Activated CD8-positive, alpha-beta memory T cell treated with anti-CD3 and anti-CD28 coated beads, Interleukin-2, amount 50 U/mL, for 24 hours (primary cell): ENCODE measurements around the gene BICD2.
A peak's percentile ranks its signal among the peaks of the same experiment; 100 is the strongest.
"Not testable (repeated sequence)": the region's sequence is repeated elsewhere in the genome, so short reads cannot be mapped to it uniquely, and the experiment has no call there.

Source experiments
- DNase-seq: peaks from one replicate; pipeline ENCODE4 v3.0.0-alpha.2; 2020; ENCODE audit errors: extremely low read depth

BICD2 gene

DNA sequence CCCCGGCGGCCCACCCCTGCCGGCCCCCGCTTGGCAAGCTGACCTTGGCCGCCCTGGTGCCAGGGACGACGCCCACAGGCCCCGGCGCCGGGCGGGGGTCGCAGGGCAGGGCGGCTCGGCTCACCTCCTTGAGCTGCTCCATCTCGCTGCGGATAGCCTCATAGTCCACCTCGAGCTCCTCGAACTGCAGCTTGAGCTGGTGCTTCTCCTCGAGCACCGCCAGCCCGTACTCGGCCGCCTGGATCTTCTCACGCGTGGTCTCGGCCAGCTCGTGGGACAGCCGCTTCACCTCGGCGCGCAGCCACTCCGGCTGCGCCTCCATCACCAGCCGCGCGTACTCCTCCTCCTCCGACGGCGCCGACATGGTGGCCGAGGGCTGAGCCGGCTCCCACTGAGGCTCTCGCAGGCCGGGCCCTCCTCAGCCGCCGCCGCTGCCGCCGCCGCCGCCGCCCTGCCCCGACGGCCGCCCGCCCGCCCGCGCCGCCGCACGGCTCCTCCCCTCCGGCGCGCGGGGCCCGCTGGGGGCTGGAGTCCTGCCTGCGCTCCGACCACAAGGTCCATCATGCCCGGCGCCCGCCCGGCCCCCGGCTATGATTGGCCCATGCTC is at the start of gene BICD2:
Gene BICD2, minus strand, starts transcription at position 453 of the 607 bp plus-strand sequence. Its CDS starts 89 bp downstream, at position 364.
- DNase-seq, result peak; percentile 88

DNA sequence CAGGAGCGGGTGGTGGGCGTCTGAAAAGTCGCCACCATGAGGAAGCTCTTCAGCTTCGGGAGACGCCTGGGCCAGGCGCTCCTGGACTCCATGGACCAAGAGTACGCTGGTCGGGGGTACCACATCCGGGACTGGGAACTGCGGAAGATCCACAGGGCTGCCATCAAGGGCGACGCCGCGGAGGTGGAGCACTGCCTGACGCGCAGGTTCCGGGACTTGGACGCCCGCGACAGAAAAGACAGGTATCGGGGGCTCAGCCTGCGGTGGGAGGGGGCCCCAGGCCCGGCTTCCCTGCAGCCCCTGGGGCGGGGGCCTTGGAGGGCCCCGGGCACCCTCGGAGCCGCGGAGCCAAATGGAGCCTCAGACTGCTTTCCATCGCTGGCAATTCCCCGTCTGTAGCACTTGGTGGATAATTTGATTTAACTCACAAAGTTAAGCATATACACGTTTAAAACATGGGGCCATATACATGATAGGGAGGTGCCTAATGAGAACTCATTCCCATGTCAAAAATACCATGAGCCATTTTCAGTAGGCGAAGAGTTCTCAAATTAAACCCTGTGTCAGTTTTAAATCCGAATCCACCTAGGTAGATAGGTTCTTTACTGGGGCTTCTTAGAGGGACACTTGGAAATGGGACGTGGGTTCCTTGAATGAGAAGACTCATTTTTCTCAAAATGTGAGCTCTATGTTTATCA is 45.1 kb upstream of the BICD2 start:
- DNase-seq, result not testable (repeated sequence)

DNA sequence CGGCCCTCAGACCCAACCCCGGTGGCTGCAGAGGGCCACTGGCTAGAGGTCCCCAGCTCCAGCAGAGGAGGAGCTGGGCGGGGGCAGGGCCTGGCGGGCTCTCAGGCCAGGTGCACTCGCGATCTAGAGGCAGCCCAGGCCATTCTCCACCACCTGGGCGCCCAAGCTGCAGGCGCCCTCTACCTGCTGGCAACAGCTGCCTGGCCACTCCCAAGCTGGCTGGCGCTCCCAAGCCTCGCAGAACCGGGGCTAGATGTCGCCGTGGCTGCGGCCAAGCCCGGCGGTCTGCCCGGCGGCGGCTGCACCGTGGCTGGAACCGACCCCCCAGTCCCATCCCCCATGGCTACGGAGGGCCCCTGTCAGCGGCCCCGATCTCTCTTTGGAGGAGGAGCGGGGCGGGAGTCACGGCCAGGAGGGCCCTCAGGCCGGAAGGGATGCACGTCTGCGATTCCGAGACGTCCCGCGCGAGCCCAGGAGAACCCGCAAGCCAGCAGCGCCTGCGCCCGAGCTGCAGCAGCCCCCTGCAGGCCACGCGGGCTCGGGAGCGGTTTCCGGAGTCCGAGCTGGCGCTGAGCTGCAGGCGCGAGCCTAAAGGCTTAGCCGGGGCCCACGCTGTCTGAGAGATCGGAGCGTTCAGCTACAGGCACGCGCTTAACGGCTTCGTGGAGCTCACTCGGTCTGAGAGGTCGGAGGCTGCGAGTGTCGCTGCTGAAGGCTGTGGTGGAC is 44.3 kb upstream of the BICD2 start:
- DNase-seq, result no peak

DNA sequence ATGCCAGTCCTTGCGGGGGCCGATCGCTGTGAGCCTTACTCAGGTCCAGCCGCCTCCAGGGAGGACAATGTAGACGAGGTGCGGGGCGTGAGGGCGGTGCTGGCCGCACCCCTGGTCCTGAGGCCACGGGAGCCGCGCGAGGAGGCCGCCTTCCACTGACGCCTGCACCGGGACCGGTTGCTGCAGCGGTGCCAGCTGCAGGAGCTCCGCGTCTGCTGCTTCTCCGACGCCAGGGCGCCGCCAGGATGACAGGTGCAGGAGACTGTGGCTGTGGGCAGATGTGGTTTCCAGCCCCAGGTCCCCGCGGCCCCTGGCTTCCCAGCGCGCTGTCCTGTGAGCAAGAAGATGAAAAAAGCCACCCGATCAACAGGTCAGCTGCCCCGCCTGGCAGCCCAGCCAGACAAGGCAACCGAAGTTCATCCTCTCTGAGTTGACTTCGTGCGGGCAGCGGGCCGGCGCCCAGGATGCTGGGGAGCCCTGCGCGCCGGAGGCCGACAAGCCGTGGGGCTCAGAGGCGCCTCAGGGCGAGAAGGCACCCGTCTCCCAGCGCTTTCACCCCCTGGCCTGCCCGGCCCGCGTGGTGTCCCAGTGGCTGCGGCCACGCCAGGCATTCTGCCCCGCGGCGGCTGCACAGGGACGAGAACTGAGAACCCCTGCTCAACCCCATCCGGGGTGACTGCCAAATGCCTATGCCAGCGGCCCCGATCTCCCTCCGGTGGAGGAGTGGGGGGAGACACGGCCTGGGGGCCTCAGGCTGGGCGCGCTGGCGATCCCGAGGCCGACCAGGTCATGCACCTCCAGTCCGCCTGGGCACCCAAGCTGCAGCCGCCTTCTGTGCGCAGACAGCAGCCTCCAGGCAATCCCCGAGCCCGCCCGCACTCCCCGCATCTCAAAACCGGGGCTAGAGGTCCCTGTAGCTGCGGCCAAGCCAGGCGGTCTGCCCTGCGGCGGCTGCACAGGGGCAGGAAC is 43.4 kb upstream of the BICD2 start:
- DNase-seq, result no peak

DNA sequence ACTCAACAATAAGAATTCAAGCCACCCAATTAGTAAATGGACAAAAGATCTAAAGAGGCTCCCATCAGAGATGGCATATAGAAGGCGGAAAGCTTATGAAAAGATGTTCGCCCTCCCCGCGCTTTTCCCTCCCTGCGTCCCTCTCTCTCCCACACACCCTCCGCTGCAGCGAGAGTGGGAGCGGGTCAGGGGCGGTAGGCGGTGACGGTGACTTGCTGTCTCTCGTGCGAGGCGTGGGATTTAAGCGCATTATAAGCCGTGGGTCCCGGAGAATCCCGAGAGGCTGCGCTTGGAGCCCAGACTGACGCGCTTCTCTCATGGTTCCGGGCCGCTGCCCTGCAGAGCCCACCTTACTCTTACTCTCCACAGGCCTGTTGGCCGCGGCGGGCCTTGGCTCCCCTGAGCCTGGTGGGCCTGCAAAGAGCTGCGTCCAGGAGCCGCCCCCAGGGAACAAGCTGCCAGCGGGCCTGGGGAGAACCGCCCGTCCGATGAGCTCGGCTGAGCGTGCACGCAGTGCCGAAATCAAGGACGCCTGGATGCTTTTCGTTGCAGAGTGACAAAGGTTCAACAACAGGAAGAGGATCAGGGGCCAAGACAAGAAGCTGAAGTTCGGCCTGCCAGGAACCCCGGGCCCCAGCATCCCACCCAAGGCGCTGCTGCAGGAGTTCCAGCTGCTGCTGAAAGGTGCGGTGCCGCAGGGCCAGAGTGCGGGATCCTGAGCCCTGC is 42.6 kb upstream of the BICD2 start:
- no peak for DNase-seq

DNA sequence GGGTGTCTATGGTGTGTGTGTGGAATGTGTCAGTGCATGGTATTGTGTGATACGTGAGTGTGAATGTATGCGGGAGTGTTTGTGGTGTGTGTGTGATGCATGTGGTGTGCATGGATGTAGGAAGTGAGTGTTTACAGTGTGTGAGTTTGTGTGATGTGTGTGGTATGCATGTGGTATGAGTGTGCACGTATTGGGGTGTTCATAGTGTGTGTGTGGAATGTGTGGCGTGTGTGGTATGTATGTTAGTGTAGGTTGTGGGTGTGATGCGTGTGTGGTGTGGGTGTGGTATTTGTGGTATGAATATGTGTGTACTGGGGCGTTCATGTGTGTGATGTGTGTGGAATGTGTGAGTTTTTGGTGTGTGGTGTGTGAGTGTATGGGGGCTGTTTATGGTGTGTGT is 40.1 kb upstream of the BICD2 start:
- no peak for DNase-seq

DNA sequence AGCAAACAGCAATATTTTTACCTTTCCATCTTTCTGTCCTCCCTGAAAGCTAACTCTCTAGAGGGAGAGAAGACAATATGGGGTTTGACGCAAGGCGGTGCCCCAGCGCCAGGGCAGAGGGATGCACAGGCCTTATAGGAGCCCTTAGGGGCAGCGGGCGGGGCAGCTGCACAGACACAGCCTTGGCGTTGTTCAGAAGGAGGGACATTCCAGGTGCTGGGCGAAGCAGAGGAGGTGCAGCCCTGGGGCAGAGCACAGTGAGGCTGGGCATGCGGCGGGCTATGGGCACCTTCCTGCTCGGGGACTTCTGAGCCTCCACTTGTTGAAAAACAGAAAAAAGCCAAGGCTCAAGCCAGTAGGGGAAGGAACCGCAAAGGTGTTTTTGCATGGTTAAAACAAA is 33.7 kb upstream of the BICD2 start:
- no peak for DNase-seq

DNA sequence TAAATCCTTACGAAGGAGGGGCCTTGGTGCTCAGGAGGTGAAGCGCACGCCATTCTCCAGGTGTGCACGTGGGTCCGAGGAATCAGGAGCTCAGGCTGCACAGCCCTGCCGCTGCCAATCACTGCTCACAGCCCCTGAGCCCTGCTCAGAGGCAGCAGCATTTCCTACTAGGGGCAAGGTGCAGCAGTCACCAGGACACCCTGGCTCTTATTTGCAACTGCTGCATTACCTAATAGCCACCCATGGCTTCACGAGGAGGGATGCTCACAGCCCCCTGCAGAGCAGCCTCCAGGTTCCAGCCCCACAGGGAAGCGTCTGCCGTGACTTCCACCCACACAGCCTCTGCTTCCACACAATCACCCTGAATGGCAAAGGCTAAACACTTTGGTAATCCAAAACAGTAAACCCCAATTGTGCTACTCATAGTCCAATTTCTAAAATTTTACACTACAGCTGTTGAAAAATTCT is 31.7 kb upstream of the BICD2 start:
- not testable (repeated sequence) for DNase-seq

DNA sequence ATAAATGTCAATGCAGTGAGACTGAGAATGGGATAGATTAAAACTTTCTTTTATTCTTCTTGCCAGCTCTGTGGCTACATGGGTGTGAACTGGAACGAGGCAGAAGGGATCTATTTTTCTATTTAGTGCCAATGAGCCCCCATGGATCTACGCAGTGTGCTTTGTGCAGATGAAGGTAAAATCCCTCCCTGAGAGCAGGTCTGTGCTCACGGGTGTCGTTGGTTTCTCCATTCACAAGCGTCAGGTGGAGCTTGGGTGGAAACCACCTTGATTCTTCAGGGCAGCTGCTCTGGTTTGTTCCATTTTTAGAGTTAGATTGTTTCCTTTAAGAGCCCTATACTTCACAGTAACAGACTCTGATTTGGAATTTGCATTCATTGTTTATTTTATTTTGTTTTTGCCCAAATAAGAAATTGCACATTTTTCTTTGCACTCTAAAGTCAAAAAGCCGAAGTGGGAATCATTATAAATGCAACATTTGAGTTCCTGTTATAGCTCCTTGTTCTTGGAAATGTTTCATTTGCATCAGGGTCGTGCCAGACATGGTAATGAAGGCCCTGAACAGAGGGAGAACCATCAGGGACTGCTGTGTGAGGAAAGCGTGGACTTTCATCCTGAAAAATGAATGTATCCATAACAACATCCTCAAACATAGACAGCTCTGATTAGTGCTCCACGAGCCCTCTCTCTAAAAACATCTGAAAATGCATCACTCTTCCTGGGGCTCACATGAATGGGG is 31.1 kb upstream of the BICD2 start:
- no peak for DNase-seq

DNA sequence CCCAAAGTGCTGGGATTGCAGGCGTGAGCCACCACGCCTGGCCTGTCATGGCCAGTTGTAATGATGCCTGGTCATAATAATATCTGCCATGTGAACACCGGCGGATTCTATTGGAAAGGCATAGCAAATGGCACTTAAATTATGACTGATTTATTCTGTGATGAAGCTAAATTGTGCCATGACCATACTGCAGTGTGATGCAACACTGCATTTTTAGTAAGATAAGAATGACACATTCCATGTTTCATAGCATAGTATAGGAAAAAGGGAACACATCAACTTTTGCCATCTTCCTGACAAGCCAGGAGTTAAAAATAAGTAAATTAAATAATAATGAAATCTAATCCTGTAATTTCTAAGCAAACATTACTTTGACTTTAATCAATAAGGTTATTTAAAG is 30.4 kb upstream of the BICD2 start:
- no peak for DNase-seq

DNA sequence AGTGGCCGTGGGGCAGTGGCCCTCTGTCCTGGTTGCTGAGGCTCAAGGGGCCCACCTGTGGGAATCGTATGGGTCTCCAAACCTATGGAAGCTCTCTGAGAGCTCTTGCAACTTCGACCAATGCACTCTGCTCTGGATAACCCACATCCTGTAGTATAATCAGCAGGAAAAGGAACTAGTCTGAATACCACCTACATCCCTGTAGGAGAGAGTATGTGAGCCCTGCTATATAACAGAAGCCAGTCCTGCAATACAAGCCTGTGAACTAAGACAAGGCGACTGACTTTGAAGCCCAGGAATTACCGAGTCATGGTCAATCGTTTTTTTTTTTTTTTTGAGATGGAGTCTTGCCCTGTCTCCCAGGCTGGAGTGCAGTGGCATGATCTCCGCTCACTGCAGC is 29.8 kb upstream of the BICD2 start:
- DNase-seq, result no peak

DNA sequence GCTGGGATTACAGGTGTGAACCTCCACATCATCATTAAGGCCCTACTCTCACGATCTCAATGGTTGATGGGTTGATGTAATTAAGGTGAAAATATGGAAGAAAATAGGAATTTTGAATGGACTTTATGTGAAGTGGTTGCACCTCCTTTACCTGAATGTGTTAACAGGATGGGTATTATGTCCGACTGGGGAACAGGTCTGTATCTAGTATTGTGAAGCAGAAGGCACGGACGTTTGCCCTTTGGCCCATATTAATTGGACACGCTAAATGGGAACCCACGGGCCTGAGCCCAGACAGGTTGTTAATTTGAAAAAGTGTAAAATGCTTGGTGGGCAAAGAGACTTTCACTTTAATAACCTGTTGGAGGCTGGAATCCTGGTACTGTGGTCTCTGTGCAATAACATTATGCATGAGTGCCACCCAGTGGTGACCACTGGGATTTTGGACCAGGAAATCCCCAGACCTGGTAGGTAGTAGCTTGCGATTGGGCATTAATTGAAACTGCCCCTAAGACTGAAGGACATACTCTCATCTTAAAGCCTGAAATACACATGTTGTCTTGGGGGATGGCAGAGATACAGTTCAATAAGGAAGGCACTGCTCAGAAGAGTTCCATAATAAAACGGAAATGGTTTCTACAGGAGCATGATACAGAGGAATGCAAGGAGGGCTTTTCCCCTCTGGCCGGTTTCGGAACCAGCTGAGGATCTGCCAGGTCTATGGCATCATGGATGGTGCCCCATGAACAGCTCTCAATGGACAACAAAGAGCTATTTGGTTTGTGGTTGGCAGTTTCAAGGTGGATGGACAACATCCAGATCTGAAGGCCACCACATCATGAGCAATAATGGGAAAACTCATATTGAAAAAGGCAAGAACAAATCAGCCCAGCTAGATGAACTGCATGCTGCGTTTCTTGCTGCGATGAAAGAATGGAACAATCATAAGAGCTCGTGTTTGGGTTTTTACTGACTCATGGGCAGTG is 26.2 kb upstream of the BICD2 start:
- peak; percentile 39 for DNase-seq

DNA sequence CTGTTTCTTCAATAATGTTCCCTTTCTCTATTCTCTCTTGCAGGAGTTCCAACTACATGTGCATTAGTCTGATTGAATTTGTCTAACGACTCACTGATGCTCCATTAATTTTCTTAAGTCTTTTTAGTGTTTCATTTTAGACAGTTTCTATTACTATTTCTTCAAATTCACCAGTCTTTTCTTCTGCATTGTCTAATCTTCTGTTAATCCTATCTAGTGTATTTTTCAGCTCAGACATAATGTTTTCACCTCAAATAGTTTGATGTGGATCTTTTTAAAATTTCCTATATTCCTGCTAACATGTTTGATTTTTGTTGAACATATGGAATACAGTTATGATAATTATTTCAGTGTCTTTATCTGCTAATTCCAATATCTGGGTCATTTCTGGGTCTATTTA is 21.7 kb upstream of the BICD2 start:
- no peak for DNase-seq

DNA sequence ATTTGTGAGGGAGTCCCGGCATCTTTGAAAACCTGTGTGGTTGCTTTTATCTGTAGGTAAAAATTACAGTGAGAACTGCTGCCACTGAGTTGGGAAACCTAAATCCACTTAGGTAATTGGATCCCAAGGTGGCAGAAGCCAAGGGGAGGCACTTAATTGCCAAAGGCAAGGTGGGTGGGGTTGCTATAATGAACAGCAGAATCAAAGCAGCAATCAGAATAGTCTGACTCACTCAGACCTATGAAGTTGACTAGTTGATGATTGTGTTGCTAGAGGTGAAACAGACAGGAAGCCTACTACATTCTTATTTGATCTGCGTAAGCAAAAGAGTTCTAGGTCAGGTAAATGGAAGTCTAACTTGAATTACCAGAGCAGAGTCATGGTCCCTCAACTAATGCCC is 17.3 kb upstream of the BICD2 start:
- no peak for DNase-seq

DNA sequence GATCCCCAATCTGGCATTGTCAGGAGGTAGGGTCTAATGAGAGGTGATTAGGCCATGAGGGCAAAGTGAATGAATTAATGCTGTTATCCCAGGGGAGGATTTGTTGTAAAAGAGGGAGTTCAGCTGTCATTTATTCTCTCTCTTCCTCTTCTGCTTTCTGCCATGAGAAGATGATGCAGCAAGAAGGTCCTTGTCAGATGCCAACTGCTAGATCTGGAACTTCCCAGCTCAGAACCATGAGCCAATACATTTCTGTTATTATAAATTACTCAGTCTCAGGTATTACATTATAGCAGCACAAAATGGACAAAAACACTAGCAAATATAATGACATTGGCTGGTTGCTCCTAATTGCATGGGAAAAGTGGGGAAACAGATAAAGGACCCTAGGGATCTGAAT is 15.6 kb upstream of the BICD2 start:
- no peak for DNase-seq

DNA sequence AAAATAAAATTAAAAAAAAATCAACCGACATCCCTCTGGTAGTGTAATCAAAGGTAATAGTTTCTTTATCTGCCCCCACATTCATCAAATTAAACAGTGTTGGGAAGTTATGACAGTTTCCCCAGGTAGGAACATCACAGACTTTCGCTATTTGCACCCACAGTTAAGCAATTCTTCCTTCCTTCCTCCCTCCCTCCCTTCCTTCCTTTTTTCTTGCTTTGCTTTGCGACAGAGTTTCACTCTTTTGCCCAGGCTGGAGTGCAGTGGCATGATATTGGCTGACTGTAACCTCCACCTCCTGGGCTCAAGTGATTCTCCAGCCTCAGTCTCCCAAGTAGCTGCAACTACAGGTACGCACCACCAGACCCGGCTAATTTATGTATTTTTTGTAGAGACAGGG is 10.8 kb upstream of the BICD2 start:
- DNase-seq, result no peak

DNA sequence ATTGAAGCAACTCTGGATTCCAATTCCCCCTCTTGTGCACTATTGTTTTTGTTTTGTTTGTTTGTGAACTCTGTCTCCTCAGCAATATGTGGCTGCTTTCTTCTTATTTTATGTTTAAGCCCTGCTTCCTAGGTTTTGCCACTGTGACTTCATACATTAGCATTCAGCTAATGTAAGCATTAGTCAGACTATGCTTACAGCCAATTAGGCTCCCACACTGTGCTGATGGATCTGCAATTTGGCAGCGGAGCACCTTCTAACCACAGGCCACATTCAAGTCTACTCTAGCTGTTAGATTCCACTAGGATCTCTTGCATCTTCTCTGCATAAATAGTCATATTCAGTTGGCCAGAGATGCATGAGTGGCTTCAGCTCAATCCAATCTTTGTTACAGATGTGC is 9.6 kb upstream of the BICD2 start:
- no peak for DNase-seq

DNA sequence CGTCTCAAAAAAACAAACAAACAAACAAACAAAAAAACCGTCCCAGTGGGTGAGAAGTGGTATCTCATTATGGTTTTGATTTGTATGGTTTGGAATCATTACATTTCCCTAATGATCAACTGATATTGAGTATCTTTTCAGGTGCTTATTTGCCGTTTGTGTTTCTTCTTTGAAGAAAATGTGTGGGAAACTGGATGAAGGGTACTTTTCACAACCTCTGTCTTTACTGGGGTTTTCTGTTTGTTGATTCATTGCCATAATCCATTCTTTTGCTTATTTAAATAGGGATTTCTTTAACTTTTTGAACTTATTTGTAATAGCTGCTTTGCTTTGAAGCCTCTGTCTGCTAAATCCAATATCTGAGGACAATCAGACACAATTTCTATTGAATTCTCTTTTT is 9.2 kb upstream of the BICD2 start:
- no peak for DNase-seq

DNA sequence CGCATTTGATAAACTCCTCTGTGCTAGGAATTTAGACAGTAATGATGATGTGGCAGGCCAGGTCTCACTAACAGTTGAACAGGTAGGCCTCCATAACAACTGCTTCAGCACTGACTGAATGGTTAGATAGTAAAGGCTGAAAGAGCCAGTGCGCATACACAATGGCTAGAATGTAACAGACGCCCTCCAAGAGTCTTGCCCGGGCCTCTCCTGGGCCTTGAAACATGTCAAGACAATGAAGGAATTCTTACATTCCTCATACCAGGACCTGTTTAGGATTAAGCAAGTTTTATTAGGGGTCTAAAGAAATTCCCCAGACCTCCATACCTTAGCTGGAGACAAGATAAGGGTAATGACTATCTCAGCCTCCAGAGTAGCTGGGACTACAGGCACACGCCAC is 6.7 kb upstream of the BICD2 start:
- no peak for DNase-seq
